HG03175 (cell line): ENCODE measurements around the gene ARHGEF19.
"Not testable (repeated sequence)": the region's sequence is repeated elsewhere in the genome, so short reads cannot be mapped to it uniquely, and the experiment has no call there.

ENCODE experiments used
- ATAC-seq: cut with Tn5 transposase; IDR thresholded peaks from one replicate; pipeline ENCODE4 v1.9.1; 2021; ENCODE audit warnings: mild to moderate bottlenecking, moderate library complexity; ENCODE audit not compliant: unreplicated experiment

ARHGEF19 gene

GRCh38 chr1:16212251-16212961 lies at the start of gene ARHGEF19:
ARHGEF19 (minus strand) TSS chr1:16212652; CDS start chr1:16209054, 3,598 bp downstream.
- ATAC-seq, result no peak

DNA sequence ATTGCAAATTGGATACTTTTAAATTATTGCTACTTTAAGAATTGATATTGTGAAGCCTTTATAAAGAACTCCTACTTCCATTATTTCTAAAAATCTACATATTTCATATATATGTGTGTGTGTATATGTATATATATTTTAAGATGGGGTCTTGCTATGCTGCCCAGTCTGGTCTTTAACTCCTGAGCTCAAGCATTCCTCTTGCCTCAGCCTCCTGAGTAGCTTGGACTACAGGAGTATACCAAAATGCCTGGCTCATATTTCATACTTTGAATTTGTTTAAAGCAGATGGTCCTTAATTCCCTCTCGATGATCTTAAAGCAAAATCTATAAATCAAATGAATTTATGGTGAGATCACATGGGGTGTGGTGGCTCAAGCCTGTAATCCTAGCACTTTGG lies 49.6 kb upstream of the ARHGEF19 start:
- no peak for ATAC-seq

DNA sequence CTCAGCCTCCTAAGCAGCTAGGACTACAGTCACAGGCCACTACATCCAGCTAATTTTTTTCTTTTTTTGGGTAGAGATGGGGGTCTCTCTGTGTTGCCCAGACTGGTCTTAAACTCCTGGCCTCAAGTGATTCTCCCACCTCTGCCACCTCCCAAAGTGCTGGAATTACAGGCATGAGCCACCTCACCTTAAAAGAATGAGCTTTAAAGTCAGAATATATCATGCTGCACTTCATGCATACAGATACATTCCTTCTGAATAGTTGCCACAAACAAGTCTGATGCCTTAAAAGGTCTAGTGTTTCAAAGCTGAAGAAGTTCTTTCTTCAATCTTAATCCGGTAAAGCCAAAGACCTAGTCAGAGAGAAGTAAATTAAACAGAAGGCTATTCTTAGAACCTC lies 48.4 kb upstream of the ARHGEF19 start:
- ATAC-seq, result no peak

GRCh38 chr1:16258591-16259135 lies 46.2 kb upstream of the ARHGEF19 start:
- no peak for ATAC-seq

DNA sequence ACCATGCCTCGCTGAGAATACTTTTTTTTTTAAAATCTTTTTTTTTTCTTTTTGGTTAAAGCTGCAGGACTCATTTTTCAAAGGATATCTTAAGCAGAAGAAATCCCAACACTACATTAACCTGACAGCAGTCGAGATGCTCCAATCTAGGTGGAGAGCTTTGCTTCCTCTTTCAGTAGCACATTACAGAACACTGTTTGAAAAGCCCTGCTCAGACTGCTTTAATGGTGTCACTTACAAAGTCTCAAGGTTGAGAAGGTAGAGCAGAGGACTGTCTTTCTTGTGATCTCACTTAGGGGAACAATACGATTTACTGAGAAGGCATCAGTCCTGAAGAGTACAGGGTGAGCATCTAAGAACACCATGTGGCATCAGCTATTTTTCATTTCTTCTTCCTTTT lies 45.5 kb upstream of the ARHGEF19 start:
- no peak for ATAC-seq

- not testable (repeated sequence) for ATAC-seq
Observed at GRCh38 chr1:16257556-16257955, 45.1 kb upstream of the ARHGEF19 start.

DNA sequence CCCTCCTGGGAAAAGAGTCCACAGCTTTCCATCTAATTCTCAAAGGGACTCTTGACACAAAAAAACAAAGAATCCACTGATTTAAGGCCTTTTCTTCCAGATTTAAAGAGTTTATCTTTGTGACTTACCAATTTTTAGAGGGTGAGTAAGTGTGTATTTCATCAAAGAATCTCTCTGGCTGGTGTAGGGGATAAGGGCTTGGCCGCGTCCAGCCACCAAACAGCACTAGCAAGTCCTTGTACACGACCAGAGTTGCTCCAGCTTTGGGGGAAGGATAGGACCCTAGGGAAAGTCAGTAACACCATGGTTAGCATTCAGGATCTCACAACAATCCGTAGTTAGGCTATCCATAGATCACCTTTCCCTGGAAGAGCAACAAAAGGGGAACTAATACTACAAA lies 44.0 kb upstream of the ARHGEF19 start:
- no peak for ATAC-seq

DNA sequence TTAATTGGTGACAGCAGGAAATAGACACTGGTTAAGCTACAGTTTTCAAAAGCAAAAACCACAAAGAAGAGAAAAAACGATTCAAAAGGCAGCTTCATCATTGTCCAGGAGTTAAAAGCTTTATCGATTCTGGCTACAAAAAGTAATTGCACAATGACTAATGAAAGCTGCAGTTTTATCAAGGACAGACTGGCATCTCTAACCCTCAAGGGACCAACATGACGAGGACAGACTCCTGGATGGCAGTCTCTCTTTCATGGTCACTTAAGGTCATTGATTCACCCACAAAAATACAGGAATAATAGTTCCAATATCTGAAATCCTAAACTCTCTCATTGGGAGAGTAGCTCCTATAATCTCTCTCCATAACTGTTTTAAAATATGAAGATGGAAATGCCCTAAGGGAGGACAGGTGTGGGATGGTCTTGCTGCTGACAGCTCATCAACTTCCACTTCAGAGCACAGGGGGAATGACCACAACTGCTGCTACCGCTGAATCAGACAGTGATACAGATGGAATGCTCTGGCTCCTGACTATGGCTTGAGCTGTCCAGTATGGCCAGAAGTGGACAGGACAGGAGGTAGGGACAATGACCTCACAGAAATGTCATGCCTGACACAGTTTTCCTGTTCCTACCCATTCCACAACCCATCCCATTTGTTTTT lies 41.9 kb upstream of the ARHGEF19 start:
- no peak for ATAC-seq

- ATAC-seq, result no peak
Observed at GRCh38 chr1:16253332-16253922, 41.0 kb upstream of the ARHGEF19 start.

GRCh38 chr1:16252912-16253311 lies 40.5 kb upstream of the ARHGEF19 start:
- ATAC-seq, result no peak

DNA sequence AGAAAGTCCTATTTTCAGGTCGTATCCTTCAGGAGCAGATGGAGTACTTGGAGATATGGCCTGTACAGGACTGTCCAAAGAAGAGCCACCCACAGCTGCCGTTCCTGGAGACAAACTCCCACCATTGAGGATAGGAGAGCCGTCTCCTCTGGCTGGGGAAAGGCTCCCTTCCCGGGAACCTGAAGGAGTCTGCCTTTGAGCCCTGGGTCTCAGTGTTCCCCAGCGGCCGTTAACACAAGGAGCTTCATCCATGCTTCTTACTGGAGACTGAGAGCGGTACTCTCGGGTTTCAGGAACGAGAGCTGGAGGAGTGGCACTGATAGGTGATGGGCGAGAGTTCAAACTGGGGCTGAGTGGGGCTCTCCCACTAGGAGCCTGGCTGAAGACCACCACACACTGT lies 38.9 kb upstream of the ARHGEF19 start:
- no peak for ATAC-seq

GRCh38 chr1:16250524-16251251 lies 38.2 kb upstream of the ARHGEF19 start:
- ATAC-seq, result no peak

GRCh38 chr1:16249596-16250241 lies 37.3 kb upstream of the ARHGEF19 start:
- ATAC-seq, result no peak

- ATAC-seq, result no peak
Observed at GRCh38 chr1:16248603-16249516, 36.4 kb upstream of the ARHGEF19 start.

DNA sequence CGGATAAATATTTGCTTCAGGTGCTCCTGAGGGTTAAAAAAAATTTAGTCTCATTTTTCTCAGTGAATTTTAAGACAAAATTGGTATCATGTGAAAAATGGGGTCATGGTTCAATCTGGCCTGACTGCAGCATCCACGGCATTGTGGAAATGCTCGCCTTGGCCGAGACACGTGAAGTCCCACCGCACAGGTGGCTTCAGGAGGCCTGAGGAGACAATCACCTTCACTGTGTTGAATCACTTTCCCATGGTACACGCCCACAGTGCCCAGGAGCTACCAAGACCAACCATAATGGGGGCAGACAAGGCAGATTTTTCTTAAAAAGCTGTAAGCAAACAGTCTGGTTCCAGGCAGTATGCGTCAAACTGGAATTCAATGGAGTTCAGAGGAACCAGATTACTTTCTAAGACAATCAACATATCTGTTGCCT lies 35.6 kb upstream of the ARHGEF19 start:
- ATAC-seq, result no peak

- no peak for ATAC-seq
Observed at GRCh38 chr1:16247441-16247840, 35.0 kb upstream of the ARHGEF19 start.

DNA sequence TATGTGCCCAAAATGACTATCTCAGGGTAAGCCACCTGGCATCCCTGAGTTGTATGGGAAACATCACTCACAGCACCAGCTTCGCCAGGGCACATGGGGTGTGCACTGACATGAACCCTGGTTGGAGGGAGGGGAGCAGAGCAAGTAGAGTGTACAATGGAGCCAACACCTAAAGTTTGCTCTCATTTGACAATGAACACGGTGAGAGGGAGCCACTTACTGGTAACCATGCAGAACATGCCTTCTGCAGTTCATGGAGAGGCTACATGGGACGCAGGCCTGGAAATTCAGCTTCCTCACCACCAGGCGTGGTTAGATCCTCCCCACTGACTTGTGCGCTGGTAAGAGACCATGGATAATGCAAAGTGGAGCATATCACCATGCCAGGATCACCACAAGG lies 34.5 kb upstream of the ARHGEF19 start:
- ATAC-seq, result no peak

- not testable (repeated sequence) for ATAC-seq
Observed at GRCh38 chr1:16246239-16246638, 33.8 kb upstream of the ARHGEF19 start.

- ATAC-seq, result no peak
Observed at GRCh38 chr1:16245476-16246196, 33.2 kb upstream of the ARHGEF19 start.
